SIG-M5 treated with dmso at 0.1 percent for 504 hours (cell line): ENCODE data around the gene CDH22.
A peak's percentile ranks its signal among the peaks of the same experiment; 100 is the strongest.

Experiments used
- DNase-seq: peaks from one replicate; lab custom pipeline; 2025; ENCODE audit not compliant: unreplicated experiment; lab: John Stamatoyannopoulos, UW

CDH22 gene

GRCh38 chr20:46308258-46309157, at the start of gene CDH22:
Gene CDH22 (minus strand): TSS chr20:46308498. CDS start chr20:46251294, 57,204 bp downstream.
- DNase-seq: peak; percentile 77

- no peak for DNase-seq
Measured at GRCh38 chr20:46357030-46357514, 48.8 kb upstream of the CDH22 start.

GRCh38 chr20:46356195-46357029, 48.1 kb upstream of the CDH22 start:
- no peak for DNase-seq

GRCh38 chr20:46355778-46356177, 47.5 kb upstream of the CDH22 start:
- no peak for DNase-seq

- DNase-seq: no peak
Measured at GRCh38 chr20:46354920-46355654, 46.8 kb upstream of the CDH22 start.

GRCh38 chr20:46354207-46354555, 45.9 kb upstream of the CDH22 start:
- DNase-seq: no peak

- no peak for DNase-seq
Measured at GRCh38 chr20:46353500-46354206, 45.4 kb upstream of the CDH22 start.

- no peak for DNase-seq
Measured at GRCh38 chr20:46352370-46352938, 44.2 kb upstream of the CDH22 start.

- no peak for DNase-seq
Measured at GRCh38 chr20:46351357-46352058, 43.2 kb upstream of the CDH22 start.

GRCh38 chr20:46350986-46351267, 42.6 kb upstream of the CDH22 start:
- DNase-seq: no peak

- peak; percentile 51 for DNase-seq
Measured at GRCh38 chr20:46350201-46350985, 42.1 kb upstream of the CDH22 start.

GRCh38 chr20:46349742-46350056, 41.4 kb upstream of the CDH22 start:
- no peak for DNase-seq

- DNase-seq: peak; percentile 20
Measured at GRCh38 chr20:46349035-46349741, 40.9 kb upstream of the CDH22 start.

GRCh38 chr20:46347841-46348803, 39.8 kb upstream of the CDH22 start:
- DNase-seq: no peak

GRCh38 chr20:46346770-46347169, 38.5 kb upstream of the CDH22 start:
- DNase-seq: no peak

GRCh38 chr20:46344488-46345162, 36.3 kb upstream of the CDH22 start:
- DNase-seq: no peak

- no peak for DNase-seq
Measured at GRCh38 chr20:46343975-46344357, 35.7 kb upstream of the CDH22 start.
